ENCODE data around the gene TSPAN5. TPM values are rescaled to one million over a fixed set of nuclear protein-coding genes. Genes with fewer than 3 reads are reported as not detected.
"Not testable (repeated sequence)": the region's sequence is repeated elsewhere in the genome, so short reads cannot be mapped to it uniquely, and the experiment has no call there.

The TSPAN5 gene
- total and polyA plus RNA-seq, 10 donors = 4.6 to 33.6 (median 22.9) TPM

DNA sequence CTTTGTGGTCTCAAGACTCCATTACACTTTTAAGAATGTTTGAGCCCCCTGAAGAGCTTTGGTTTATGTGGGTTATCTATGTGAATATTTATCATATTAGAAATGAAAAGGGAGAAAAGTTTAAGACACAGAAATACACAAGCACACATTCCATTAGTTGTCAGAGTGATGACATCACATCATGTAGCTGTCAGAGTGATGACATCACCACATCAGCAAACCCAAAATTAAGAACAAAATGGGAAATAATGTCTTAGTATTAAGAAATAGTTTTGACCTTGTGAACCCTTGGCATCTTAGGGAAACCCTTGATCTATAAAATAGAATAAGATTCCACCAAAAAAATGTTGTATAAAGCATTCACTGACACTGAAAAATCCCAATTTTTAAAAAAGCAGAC lies 195.9 kb downstream of the TSPAN5 start:
- Histone ChIP-seq H3K27me3 (replicated peaks in 1 of 7) (no peaks in the 10 kb centered on the region), H3K4me1 (peaks cover 0 to 6% (median 4%) of the 10 kb centered on the region in 6 donors), H3K27ac (no peak overlapping the region), H3K9me3 (peaks cover 0 to 11% (median 4%) of the 10 kb centered on the region in 8 donors), H3K36me3 (no peaks in the 10 kb centered on the region), H3K4me3 (no peak overlapping the region)
- no peak for DNase-seq
- intact Hi-C loops (cut with DNase I; ENCODE audit: low total_unique reads) = loop anchor here (10.0 kb wide), 2 partner anchors 192 to 462 kb away; partner anchors contain the start of genes EIF4E and TSPAN5
- TF ChIP-seq POLR2AphosphoS5 (IDR thresholded peaks at IDR 0.05) = no peak
- TF ChIP-seq, protein P1, sequence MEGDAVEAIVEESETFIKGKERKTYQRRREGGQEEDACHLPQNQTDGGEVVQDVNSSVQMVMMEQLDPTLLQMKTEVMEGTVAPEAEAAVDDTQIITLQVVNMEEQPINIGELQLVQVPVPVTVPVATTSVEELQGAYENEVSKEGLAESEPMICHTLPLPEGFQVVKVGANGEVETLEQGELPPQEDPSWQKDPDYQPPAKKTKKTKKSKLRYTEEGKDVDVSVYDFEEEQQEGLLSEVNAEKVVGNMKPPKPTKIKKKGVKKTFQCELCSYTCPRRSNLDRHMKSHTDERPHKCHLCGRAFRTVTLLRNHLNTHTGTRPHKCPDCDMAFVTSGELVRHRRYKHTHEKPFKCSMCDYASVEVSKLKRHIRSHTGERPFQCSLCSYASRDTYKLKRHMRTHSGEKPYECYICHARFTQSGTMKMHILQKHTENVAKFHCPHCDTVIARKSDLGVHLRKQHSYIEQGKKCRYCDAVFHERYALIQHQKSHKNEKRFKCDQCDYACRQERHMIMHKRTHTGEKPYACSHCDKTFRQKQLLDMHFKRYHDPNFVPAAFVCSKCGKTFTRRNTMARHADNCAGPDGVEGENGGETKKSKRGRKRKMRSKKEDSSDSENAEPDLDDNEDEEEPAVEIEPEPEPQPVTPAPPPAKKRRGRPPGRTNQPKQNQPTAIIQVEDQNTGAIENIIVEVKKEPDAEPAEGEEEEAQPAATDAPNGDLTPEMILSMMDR (IDR thresholded peaks at IDR 0.05 in 8 of 11, conservative IDR thresholded peaks at IDR 0.05 in 3 of 11) = no peak
- TF ChIP-seq POLR2A (IDR thresholded peaks at IDR 0.05) = no peak

DNA sequence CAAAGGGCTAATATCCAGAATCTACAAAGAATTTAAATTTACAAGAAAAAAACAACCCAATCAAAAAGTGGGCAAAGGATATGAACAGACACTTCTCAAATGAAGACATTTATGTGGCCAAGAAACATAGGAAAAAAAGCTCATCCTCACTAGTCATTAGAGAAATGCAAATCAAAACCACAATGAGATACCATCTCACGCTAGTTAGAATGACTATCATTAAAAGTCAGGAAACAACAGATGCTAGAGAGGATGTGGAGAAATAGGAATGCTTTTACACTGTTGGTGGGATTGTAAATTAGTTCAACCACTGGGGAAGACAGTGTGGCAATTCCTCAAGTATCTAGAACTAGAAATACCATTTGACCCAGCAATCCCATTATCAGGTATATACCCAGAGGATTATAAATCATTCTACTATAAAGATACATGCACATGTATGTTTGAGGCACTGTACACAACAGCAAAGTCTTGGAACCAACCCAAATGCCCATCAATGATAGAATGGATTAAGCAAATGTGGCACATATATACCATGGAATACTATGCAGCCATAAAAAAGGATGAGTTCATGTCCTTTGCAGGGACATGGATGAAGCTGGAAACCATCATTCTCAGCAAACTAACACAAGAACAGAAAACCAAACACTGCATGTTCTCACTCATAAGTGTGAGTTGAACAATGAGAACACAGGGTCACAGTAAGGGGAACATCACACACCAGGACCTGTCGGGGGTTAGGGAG lies 197.1 kb downstream of the TSPAN5 start:
- 69 to 81% (median 74%) methylated on average over 2 of the region's 2 CpGs for WGBS, 5 donors
- H3K27ac ChIP-seq; H3K27me3 ChIP-seq (replicated peaks in 1 of 7); H3K36me3 ChIP-seq; DNase-seq; H3K4me3 ChIP-seq; H3K4me1 ChIP-seq: not testable (repeated sequence)
- H3K9me3 ChIP-seq = peaks cover 0 to 11% (median 4%) of the 10 kb centered on the region in 8 donors
- intact Hi-C loops (cut with DNase I; ENCODE audit: low total_unique reads) = loop anchor here (10.0 kb wide), 2 partner anchors 194 to 464 kb away; partner anchors contain the start of genes EIF4E and TSPAN5

DNA sequence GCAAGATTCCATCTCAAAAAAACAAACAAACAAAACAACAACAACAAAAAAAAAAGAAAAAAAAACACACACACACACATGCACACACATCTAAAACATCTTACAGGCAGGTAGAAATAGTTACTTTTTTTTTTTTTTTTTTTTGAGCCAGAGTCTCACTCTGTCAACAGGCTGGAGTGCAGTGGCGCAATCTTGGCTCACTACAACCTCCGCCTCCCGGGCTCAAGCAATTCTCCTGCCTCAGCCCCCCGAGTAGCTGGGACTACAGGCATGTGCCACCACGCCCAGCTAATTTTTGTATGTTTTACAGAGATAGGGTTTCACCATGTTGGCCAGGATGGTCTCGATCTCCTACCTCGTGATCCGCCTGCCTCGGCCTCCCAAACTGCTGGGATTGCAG lies 201.0 kb downstream of the TSPAN5 start:
- H3K36me3 ChIP-seq; H3K27me3 ChIP-seq (replicated peaks in 1 of 7); H3K27ac ChIP-seq; H3K4me1 ChIP-seq; DNase-seq; H3K4me3 ChIP-seq; intact Hi-C loops (cut with DNase I; ENCODE audit: low total_unique reads): not testable (repeated sequence)
- H3K9me3 ChIP-seq = peaks cover 0 to 16% (median 6%) of the 10 kb centered on the region in 8 donors
- WGBS, 5 donors = 91 to 98% (median 96%) methylated on average over 9 of the region's 9 CpGs

DNA sequence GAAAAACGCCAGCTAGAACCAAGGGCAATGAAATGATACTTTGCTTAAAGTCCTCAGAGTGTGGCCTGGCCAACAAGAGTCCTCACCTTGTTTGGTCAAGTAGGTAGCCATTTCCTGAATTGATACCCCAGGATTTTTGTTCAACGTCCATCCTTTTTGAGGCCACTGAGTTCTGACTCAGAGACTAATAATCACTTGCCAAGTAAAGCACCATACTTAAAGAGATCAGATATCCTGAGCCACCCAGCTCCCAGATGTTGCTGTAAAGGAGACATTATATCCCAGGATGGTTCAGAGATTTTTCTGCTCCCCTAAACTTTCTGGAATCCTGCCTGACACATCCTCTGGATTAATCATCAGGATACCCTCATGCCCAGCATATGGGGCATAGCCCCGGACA lies 206.3 kb downstream of the TSPAN5 start:
- intact Hi-C loops (cut with DNase I; ENCODE audit: low total_unique reads) = no loop called here
- Histone ChIP-seq H3K9me3 (peaks cover 0 to 12% (median 3%) of the 10 kb centered on the region in 8 donors), H3K27me3 (replicated peaks in 1 of 7) (no peaks in the 10 kb centered on the region), H3K27ac (no peak overlapping the region), H3K36me3 (no peaks in the 10 kb centered on the region), H3K4me1 (peaks cover 14 to 33% (median 26%) of the 10 kb centered on the region in 6 donors), H3K4me3 (no peak overlapping the region)
- no peak for DNase-seq
- TF ChIP-seq POLR2A (IDR thresholded peaks at IDR 0.05) (no peak), POLR2AphosphoS5 (IDR thresholded peaks at IDR 0.05) (no peak)
- TF ChIP-seq, protein P1 (IDR thresholded peaks at IDR 0.05 in 8 of 11, conservative IDR thresholded peaks at IDR 0.05 in 3 of 11) = no peak
- WGBS, 5 donors = 88 to 91% (median 89%) methylated on average over 3 of the region's 3 CpGs

DNA sequence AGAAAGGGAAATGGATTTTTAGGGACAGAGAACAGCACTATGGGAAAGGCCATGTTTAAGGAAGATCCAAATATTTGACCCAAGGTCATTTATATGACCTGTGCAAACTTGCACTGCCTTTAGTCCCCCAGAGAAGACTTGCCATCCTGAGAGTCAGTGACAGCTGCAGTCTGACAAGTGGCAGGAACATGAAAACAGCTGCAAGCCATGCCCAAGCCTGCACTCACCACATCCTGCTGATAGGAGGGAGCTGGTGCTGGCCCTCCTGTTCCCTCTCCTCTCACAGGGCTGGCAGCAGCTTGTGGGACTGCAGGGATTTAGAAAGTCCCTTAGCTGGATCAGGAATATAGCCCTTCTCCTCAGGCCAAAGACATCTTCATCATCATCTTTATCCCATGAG lies 209.5 kb downstream of the TSPAN5 start:
- intact Hi-C loops (cut with DNase I; ENCODE audit: low total_unique reads) = no loop called here
- Histone ChIP-seq H3K27ac (peak overlapping the region in 4 of 8 donors; percentile 84 to 93 (median 88)), H3K4me3 (no peak overlapping the region), H3K9me3 (peaks cover 0 to 12% (median 3%) of the 10 kb centered on the region in 8 donors), H3K4me1 (peaks cover 19 to 53% (median 39%) of the 10 kb centered on the region in 6 donors), H3K36me3 (peaks cover 0 to 5% (median 0%) of the 10 kb centered on the region in 6 donors), H3K27me3 (replicated peaks in 1 of 7) (no peaks in the 10 kb centered on the region)
- peak; percentile 87 for DNase-seq
- peak in 2 of 3 donors; percentile 74 to 80 for TF ChIP-seq POLR2AphosphoS5 (IDR thresholded peaks at IDR 0.05)
- TF ChIP-seq, protein P1 (IDR thresholded peaks at IDR 0.05 in 8 of 11, conservative IDR thresholded peaks at IDR 0.05 in 3 of 11) = peak in 1 of 11 experiments; percentile 17
- no peak for TF ChIP-seq POLR2A (IDR thresholded peaks at IDR 0.05)
